ENCODE data around the gene CEACAM16.
"Not testable (repeated sequence)": the region's sequence is repeated elsewhere in the genome, so short reads cannot be mapped to it uniquely, and the experiment has no call there.

Gene CEACAM16, protein sequence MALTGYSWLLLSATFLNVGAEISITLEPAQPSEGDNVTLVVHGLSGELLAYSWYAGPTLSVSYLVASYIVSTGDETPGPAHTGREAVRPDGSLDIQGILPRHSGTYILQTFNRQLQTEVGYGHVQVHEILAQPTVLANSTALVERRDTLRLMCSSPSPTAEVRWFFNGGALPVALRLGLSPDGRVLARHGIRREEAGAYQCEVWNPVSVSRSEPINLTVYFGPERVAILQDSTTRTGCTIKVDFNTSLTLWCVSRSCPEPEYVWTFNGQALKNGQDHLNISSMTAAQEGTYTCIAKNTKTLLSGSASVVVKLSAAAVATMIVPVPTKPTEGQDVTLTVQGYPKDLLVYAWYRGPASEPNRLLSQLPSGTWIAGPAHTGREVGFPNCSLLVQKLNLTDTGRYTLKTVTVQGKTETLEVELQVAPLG

DNA sequence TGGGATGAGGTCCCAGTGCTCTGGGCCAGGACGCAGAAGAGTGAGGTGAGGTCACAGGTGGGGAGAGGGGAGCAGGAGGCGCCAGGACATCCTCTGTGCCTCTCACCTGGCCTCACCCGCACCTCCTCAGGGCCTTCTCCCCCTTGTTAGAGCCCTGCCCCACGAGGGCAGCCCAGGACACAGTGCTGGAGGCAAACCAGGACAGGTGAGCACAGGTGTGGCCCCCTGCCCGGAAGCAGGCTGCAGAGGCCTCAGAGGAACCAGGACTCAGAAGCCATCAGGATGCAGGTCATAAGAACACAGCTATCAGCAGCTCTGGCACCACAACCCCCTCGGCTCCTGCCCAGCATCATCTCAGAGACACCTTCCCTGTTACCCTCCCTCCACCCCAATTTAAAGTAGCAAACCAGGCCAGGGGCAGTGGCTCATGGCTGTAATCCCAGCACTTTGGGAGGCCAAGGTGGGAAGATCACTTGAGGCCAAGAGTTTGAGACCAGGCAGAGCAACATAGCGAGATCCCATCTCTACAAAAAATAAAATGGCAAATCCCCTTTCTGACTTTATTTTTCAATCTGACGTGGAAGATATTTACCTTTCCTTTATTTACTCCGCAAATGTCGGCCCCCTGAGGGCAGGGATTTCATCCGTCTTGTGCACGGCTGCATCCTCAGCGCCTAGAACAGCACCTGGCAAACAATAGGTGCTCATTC lies at the start of gene CEACAM16:
CEACAM16 (plus strand) TSS at position 660 of the 710 bp plus-strand sequence. CDS start 2,306 bp downstream, outside the sequence.
- DNase-seq (ENCODE audit: low read depth in 1 of 2, low spot score in 1 of 2), result no peak

DNA sequence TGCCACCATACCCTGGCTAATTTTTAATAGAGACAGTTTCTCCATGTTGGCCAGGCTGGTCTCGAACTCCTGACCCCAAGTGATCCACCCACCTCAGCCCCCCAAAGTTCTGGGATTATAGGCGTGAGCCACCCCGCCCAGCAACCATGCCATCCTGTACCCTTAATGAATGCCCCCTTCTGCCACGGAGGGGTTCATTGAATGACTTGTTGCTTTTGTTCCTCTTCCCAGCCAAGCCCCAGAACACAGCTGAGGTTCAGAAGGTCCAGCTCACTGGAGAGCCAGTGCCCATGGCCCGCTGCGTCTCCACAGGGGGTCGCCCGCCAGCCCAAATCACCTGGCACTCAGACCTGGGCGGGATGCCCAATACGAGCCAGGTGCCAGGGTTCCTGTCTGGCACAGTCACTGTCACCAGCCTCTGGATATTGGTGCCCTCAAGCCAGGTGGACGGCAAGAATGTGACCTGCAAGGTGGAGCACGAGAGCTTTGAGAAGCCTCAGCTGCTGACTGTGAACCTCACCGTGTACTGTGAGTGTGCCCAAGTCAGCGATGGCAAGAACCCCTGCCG lies 49.3 kb upstream of the CEACAM16 start:
- no peak for DNase-seq (ENCODE audit: low read depth in 1 of 2, low spot score in 1 of 2)

DNA sequence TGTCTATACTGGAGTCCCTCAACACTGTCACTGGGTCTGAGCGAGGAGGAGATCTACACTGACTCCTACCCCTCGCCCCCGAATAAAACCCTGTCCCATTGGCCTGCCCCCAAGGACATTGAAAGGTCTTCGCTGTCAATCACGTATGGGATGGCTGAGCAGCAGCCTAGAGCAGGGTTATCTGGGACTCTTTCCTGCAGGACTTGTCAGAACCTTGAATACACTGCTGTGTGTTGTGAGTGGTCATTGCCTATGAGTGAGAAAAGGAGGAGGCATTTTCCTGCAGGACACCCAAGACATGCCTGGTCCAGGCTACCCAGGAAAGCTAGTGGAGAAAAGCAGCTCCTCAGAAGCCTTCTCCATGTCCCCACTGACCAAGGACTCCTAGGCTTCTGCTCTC lies 45.6 kb upstream of the CEACAM16 start:
- no peak for DNase-seq (ENCODE audit: low read depth in 1 of 2, low spot score in 1 of 2)

DNA sequence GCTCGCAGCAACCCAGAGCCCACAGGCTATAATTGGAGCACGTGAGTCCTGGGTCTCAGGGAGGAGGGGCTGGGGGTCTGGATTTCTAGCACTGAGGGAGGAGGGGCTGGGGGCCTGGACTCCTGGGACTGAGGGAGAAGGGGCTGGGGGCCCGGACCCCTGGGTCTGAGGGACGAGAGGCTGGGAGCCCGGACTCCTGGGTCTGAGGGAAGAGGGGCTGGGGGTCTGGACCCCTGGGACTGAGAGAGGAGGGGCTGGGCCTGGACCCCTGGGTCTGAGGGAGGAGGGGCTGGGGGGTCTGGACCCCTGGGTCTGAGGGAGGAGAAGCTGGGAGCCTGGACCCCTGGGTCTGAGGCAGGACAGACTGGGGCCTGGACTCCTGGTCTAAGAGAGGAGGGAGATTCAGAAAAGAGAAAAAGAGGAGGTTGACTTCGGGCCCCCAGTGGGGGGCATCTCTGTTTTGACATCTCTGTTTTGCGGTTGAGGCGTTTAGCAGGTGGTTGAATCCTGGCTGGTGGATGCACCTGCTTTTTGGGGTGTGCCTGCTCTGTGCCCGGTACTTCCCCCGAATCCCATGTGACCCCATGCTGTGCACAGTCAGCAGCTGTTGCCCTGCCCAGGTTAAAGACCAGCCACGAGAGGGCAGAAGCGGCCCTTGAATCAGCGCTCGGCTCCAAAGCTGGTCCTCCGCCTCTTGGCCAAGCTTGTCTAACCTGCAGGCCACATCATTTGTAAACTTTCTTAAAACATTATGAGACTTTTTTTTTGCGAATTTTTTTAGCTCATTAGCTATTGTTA lies 44.8 kb upstream of the CEACAM16 start:
- DNase-seq (ENCODE audit: low read depth in 1 of 2, low spot score in 1 of 2), result peak; percentile 9 to 32

DNA sequence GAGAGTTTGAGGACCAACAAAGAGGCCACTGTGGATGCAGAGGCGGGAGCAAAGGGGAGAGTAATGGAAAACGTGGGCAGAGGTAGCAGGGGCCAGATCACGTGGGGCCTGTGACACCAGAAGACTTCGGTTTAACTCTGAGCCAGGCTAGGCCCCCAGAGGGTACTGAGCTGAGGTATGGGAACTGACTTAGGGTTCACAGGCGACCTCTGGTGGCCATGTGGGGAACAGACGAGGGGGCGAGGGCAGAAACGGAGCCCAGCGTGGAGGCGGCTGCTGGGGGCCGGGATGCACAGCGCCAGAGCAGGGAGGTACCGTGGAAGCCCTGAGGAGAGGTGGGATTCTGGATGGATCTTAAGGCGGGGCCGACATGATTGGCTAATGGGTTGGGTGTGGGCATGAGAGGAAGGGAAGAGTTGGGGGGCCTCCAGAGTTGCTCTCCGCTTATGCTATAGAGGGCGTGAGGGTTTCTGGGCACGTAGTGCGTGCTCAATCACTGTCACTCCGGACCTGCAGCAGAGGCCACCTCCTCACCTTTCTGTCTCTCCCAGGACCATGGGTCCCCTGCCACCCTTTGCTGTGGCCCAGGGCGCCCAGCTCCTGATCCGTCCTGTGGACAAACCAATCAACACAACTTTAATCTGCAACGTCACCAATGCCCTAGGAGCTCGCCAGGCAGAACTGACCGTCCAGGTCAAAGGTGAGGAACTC lies 41.6 kb upstream of the CEACAM16 start:
- DNase-seq (ENCODE audit: low read depth in 1 of 2, low spot score in 1 of 2), result peak; percentile 37 to 41

DNA sequence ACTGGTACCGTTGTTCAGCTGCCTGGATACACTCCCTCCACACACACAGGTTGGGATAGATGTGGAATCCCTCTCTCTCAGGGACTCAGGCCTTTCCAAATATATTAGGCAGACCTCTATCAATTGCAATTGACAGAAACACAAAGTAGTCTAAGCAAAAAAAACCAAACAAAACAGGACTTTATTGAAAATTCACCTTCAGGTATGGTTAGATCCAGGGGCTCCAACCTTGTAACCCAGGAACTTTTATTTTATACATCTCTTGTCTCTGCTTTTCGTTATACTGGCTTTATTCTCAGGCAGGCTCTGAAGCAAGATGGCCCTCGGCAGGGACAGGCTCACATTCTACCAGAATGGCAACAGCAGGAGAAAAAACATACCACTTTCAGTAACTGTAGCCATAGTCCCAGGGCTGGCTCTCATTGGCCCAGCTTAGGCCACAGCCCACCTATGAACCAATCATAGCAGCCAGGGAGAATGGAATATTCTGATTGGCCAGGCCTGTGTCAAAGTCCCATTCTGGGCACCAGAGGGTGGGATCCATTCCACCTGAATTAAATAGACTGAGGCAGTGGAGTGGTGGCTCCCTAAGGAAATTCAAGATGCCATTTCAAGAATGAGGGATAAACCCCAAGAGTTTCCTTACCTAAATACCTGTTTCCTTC lies 40.8 kb upstream of the CEACAM16 start:
- no peak for DNase-seq (ENCODE audit: low read depth in 1 of 2, low spot score in 1 of 2)

DNA sequence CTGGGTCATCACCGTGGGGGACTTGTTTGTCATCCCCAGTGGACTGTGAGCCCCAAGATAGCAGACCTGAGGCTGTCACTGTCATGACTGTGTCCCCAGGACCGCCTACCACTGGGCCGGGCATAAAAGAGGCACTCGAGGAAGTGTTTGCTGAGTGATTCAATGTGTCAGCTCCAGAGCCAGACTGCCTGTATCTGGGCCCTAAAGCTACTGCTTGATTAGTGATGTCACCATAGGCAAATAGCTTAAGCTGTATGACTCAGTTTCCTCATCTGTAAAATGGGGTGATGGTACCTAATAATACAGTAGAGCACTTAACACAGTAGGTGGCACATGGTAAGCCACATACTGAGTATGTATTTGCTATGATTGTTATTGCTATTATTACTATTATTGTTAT lies 38.9 kb upstream of the CEACAM16 start:
- no peak for DNase-seq (ENCODE audit: low read depth in 1 of 2, low spot score in 1 of 2)

DNA sequence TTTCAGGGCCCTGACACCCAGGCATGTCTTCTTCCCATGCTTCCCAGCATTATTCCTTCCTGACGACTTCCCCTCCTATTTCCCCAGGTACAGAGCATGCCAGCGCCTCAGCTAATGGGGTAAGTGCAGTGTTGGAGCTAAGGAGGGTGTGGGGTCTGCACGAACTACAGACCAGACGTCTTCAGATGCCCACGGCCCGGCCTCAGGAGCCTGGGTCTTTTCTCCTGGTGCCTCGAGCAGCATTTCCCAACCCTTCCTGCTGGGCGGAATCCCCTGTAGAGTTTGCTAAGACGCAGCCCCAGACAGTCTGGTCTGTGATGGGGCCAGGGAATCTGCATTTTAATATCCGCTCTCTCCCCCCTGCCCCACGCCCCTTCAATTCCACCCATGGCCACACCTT lies 37.7 kb upstream of the CEACAM16 start:
- DNase-seq (ENCODE audit: low read depth in 1 of 2, low spot score in 1 of 2), result no peak

DNA sequence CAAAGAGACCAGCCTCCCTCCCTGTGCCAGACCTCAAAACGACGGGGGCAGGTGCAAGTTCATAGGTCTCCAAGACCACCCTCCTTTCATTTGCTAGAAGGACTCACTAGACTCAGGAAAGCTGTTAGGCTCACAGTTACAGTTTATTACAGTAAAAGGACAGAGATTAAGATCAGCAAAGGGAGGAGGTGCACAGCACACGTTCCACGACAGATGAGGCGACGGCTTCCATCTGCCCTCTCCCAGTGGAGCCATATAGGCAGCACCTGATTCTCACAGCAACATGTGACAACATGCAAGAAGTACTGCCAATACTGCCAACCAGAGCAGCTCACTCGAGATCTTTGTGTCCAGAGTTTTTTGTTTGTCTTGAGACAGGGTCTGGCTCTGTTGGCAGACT lies 37.0 kb upstream of the CEACAM16 start:
- no peak for DNase-seq (ENCODE audit: low read depth in 1 of 2, low spot score in 1 of 2)

DNA sequence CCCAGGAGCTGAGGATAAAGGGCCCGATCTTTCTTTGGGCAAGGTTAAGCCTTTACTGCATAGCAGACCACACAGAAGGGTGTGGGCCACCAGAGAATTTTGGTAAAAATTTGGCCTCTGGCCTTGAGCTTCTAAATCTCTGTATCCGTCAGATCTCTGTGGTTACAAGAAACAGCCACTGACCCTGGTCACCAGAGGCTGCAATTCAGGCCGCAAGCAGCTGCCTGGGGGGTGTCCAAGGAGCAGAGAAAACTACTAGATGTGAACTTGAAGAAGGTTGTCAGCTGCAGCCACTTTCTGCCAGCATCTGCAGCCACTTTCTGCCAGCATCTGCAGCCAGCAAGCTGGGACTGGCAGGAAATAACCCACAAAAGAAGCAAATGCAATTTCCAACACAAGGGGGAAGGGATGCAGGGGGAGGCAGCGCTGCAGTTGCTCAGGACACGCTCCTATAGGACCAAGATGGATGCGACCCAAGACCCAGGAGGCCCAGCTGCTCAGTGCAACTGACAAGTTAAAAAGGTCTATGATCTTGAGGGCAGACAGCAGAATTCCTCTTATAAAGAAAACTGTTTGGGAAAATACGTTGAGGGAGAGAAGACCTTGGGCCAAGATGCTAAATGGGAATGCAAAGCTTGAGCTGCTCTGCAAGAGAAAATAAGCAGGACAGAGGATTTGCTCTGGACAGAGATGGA lies 36.1 kb upstream of the CEACAM16 start:
- DNase-seq (ENCODE audit: low read depth in 1 of 2, low spot score in 1 of 2), result no peak

DNA sequence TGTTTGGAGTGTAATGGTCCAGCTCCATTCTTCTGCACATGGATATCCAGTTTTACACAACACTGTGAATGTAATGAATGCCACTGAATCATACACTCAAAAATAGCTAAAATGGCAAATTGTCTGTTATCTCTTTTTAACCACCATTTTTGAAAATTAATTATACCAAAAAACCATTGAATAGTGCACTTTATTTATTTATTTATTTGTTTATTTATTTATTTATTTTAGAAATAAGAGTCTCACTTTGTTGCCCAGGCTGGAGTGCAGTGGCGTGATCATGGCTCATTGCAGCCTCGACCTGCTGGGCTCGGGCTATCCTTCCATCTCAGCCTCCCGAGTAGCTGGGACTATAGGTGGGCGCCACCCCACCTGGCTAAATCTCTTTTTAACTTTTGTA lies 35.0 kb upstream of the CEACAM16 start:
- DNase-seq (ENCODE audit: low read depth in 1 of 2, low spot score in 1 of 2), result no peak

DNA sequence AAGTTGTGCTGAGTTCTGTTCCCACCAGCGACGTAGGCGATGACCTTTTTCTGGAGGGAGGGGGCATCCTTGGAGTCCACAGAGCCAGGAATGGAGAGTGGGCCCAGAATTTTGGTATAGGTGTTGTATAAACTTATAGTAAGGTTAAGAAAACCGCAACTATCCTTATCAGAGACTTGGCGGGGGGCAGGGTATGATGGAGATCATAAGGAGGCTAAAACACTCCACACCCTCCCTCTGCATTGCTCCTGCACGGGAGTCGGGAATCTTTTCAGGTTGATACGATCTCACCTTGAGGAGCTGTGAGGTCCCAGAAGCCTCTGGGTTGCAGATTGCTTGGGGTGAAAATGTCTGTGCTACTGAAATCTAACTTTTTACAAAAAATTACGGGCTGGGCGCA lies 34.0 kb upstream of the CEACAM16 start:
- DNase-seq (ENCODE audit: low read depth in 1 of 2, low spot score in 1 of 2), result no peak

DNA sequence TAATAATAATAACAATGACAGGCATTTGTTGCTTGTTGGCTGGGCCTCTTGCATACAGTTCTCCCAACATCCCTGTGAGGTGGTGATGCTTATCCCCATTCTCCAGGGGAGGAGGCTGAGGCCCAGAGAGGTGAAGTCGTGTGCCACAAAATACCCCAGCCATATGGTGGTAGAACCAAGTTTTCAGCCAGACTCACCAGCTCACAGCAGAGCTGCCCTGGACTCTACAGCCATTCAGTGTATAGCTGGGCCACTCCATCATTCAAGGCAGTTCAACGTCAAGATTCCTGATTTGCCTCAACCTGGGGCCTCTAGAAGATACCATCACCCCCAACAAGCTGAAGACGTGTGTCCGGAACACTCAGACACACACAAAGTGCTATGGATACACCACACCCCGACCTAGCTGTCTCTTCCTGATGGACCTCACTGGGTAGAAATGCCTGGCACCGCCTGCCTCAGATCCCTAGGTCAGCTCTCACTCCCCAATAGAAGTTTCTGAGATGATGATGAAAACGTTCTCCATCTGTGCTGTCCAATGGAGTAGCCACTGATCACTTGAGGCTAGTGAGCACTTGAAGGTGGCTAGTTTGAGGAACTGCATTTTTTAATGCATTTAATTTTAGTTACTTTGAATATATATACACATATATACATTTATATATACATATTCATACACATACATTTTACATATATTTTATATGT lies 31.9 kb upstream of the CEACAM16 start:
- DNase-seq (ENCODE audit: low read depth in 1 of 2, low spot score in 1 of 2), result no peak

DNA sequence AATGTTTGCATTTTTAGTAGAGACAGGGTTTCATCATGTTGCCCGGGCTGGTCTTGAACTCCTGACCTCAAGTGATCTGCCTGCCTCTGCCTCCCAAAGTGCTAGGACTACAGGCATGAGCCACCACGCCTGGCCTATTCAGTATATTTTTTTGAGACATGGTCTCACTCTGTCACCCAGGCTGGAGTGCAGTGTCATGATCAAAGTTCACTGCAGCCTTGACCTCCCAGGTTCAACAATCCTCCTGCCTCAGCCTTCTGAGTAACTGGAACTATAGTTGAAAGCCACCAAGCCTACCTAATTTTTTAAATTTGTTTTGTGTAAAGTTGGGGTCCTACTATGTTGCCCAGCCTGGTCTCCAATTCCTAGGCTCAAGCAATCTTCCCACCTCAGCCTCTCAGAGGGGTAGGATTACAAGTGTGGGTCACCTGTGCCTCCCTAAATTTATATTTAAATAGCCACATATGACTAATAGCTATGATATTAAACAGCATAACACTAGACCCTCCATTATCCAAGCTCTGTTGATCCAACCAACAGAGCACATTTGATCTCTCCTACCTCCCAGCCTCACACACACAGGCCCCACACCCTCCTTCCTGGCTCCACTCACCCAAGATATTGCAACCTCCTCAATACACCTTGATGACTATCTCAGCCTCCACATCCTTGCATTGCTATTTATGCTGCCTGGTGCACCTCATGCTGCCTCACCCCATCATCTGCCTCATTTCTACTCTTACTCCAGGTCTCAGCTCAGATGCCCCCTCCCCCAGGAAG lies 29.8 kb upstream of the CEACAM16 start:
- DNase-seq (ENCODE audit: low read depth in 1 of 2, low spot score in 1 of 2), result no peak

DNA sequence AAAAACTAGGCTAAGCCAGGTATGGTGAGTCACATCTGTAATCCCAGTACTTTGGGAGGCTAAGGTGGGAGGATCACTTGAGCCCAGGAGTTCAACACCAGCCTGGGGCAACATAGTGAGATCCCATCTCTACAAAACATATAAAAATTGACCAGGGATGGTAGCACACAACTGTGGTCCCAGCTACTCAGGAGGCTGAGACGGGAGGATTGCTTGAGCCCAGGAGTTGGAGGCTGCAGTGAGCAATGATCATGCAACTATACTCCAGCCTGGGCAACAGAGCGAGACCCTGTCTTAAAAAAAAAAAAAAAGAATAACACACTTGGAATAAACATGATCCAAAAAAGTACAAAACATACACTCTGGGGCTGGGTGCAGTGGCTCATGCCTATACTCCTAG lies 28.9 kb upstream of the CEACAM16 start:
- DNase-seq (ENCODE audit: low read depth in 1 of 2, low spot score in 1 of 2), result not testable (repeated sequence)

DNA sequence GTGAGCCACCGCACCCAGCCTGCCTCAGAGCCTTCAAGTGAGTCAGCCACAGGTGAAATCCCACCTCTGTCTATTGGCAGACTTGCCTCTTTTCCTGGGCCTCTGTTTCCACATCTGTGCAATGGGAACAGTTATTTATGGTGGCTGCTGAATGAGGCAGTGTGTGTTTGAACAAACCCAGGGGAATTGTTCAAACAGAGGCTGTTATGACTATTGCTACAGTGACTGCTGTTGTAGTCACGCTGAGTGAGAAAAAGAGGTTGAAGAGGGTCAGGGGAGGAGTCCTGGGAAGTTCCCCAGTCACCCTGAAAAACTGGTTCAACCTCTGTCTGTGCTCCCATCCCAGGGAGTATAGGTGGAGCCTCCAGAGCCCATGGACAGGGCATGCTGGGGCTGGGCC lies 27.6 kb upstream of the CEACAM16 start, which contains the start of gene CEACAM19:
CEACAM19 (plus strand) TSS at position 83 of the 400 bp plus-strand sequence. CDS start 450 bp downstream, outside the sequence.
- DNase-seq (ENCODE audit: low read depth in 1 of 2, low spot score in 1 of 2), result no peak

DNA sequence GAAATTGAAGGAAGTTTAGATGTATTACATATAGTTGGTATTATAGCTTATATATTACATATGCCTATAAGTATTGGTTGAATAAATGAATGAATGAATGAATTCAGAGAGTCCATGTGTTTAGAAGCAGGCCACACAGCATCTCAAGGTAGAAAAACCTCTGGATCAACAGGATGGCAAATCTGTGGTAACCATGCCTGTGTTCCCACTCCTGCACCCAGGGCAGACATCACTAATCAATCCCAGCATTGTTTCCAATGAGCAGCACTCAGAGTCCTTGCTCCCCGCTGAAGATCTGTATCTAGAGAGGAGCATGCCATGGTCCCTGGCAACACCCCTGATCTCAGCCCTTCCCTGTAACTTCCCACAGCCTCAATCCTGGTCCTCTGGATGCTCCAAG lies 26.7 kb upstream of the CEACAM16 start:
- no peak for DNase-seq (ENCODE audit: low read depth in 1 of 2, low spot score in 1 of 2)

DNA sequence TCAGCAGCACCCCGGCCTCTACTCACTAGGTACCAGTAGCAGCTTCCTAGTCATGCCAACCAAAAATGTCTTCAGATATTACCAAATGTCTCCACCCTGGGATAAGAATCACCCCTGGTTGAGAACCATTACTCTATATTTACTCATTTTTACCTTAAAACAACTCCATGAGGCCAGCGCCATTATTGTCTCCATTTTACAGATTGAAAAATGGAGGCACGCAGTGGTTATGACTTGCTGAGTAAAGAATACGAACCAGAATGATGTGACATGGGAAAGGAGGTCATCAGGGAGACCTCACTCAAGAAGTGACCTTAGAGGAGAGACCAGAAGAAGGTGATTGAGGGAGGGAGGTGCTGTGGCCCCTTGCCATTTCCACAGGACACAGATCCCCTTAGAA lies 25.4 kb upstream of the CEACAM16 start:
- no peak for DNase-seq (ENCODE audit: low read depth in 1 of 2, low spot score in 1 of 2)

Measured in activated T-helper 1 cell treated with anti-CD3 and anti-CD28 coated beads, Interleukin-2, amount 50 U/mL, for 16 hours (primary cell).